ENCODE results near the gene ARRB1. TPM values are rescaled to one million over a fixed set of nuclear protein-coding genes. Genes with fewer than 3 reads are reported as not detected.

ARRB1 gene
- total and polyA plus RNA-seq, 3 experiments from 2014 or later, result 5.5 to 10.6 (median 9.9) TPM

GRCh38 chr11:75286826-75287465 lies 64.5 kb downstream of the ARRB1 start:
- Mint-ChIP-seq H3K36me3 (peaks cover 0 to 42% (median 4%) of the 10 kb centered on the region in 3 donors), H3K27ac (peak overlapping the region in 1 of 8 donors; percentile 17), H3K27me3 (no peaks in the 10 kb centered on the region), H3K4me1 (peaks cover 0 to 2% (median 0%) of the 10 kb centered on the region in 3 donors), H3K9me3 (no peaks in the 10 kb centered on the region), H3K4me3 (no peak overlapping the region)
- Histone ChIP-seq H3K9me3 (ENCODE audit: low read length) (no peaks in the 10 kb centered on the region), H3K4me1 (ENCODE audit: insufficient read depth, low read length) (no peaks in the 10 kb centered on the region), H3K4me3 (ENCODE audit: low read length) (no peak overlapping the region), H3K27me3 (ENCODE audit: insufficient read depth, low read length, poor library complexity, severe bottlenecking) (no peaks in the 10 kb centered on the region), H3K36me3 (ENCODE audit: insufficient read depth, low read length) (no peaks in the 10 kb centered on the region), H3K27ac (ENCODE audit: low read depth, low read length) (no peak overlapping the region)
- no peak for DNase-seq
- ChIA-PET POLR2A (no interaction called here), CTCF (interaction anchor here (2.0 kb wide), 1 partner anchor 12 kb away, joined by 8 read pairs; no protein-coding TSS in a partner anchor)

DNA sequence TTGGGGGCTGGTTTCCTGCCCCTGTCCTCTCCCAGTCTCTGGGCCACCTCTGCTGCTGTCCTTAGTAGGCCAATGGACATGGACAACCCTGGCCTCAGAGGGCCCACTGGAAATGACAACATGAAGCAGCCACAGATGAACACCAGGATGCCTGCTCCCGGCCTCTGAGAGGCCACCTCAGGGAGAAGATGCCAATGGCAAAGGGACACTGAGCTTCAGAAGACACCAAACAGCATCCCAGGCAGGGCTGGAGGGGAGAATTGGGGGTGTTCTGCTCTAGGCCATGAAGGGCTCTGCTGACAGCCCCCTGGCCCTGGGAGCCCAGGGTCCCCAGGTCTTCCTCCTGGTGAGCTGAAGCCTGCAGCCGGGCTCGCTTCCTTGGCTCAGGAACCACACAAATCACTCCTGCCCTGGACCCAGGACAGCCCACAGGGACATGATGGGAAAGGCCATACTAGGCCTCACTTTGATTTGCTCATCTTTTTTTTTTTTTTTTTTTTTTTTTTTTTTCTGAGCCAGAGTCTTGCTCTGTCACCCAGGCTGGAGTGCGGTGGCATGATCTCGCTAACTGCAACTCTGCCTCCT lies 65.6 kb downstream of the ARRB1 start:
- H3K4me3 Mint-ChIP-seq, result no peak overlapping the region
- peaks cover 0 to under 1% (median 0%) of the 10 kb centered on the region in 3 donors for H3K4me1 Mint-ChIP-seq
- ChIA-PET POLR2A (no interaction called here), CTCF (interaction anchor here (1.2 to 2.0 kb wide), 2 partner anchors 11 to 99 kb away, joined by 3 to 8 read pairs; no protein-coding TSS in a partner anchor)
- peak overlapping the region in 2 of 8 donors; percentile 6 to 54 for H3K27ac Mint-ChIP-seq
- Histone ChIP-seq H3K27ac (ENCODE audit: low read depth, low read length) (no peak overlapping the region), H3K27me3 (ENCODE audit: insufficient read depth, low read length, poor library complexity, severe bottlenecking) (no peaks in the 10 kb centered on the region), H3K4me3 (ENCODE audit: low read length) (no peak overlapping the region), H3K36me3 (ENCODE audit: insufficient read depth, low read length) (no peaks in the 10 kb centered on the region), H3K4me1 (ENCODE audit: insufficient read depth, low read length) (no peaks in the 10 kb centered on the region), H3K9me3 (ENCODE audit: low read length) (no peaks in the 10 kb centered on the region)
- no peaks in the 10 kb centered on the region for H3K9me3 Mint-ChIP-seq
- H3K36me3 Mint-ChIP-seq, result peaks cover 0 to 49% (median 4%) of the 10 kb centered on the region in 3 donors
- H3K27me3 Mint-ChIP-seq, result no peaks in the 10 kb centered on the region
- no peak for DNase-seq

DNA sequence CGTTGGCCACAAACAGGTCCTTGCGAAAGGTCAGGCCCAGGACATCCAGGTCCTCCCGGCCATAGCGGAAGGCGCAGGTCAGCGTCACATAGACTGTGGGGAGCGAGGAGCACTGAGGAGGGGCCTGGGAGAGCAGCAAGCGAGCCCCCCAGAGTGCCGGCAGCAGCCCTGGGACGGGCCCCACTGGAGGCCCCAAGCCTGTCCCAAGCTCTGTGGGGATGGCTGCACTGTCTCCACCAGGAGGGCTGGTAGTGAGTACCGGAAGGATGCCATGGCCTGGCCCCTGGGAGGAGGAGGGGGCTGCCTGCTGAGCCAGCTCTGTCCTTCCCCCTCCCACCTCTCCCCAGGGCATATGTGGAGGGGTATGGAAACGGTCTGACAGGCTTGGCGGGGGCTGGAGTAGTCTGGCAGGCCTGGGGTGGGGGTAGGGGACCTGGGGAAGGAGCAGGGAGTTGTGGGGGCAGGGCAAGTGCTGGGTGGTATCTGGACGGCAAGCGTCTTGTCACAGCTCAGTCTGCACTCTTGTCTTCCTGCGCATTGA lies 68.0 kb downstream of the ARRB1 start:
- no peaks in the 10 kb centered on the region for H3K27me3 Mint-ChIP-seq
- POLR2A ChIA-PET, result no interaction called here

DNA sequence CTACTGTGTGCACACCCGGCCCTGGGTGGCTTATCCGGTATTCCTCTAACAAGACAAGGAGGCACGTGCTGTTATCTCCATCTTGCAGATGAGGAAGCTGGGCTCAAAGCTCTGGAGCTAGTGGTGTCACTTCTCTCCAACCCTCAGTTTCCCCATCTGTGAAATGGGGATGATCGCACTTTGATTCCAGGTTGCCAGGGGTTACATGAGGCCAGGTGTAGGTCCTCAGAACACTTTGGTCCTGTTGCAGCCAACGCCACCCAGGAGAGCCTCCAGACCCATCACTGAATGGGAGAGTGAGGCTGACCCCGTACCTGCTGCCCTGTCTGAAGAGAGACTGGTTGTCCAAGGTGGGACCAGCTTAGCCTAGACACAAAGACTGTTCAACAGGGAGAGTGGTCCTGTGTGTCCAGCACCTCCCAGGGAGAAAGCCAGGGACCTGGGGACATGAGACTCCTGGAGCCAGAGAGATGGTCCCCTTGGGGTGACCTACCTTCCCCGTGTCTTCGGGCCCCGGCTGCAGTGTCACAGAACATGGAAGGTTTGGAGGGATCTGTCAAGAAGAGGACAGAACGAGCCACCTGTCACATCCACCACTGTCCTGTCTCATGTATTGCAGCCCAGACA lies 69.9 kb downstream of the ARRB1 start:
- Mint-ChIP-seq H3K4me1 (peaks cover 23 to 29% (median 29%) of the 10 kb centered on the region in 3 donors), H3K9me3 (no peaks in the 10 kb centered on the region), H3K27me3 (no peaks in the 10 kb centered on the region), H3K27ac (peak overlapping the region in 2 of 8 donors; percentile 19 to 88), H3K36me3 (peaks cover 10 to 51% (median 17%) of the 10 kb centered on the region in 3 donors), H3K4me3 (no peak overlapping the region)
- ChIA-PET CTCF (interaction anchor here (0.8 to 16.2 kb wide), 5 partner anchors 10 to 247 kb away, joined by 3 to 325 read pairs (median 38); no protein-coding TSS in a partner anchor), POLR2A (interaction anchor here (0.8 kb wide), 1 partner anchor 229 kb away, joined by 3 read pairs; no protein-coding TSS in a partner anchor)
- Histone ChIP-seq H3K27me3 (ENCODE audit: insufficient read depth, low read length, poor library complexity, severe bottlenecking) (no peaks in the 10 kb centered on the region), H3K4me1 (ENCODE audit: insufficient read depth, low read length) (peaks cover 24% of the 10 kb centered on the region), H3K4me3 (ENCODE audit: low read length) (no peak overlapping the region), H3K36me3 (ENCODE audit: insufficient read depth, low read length) (peaks cover 5% of the 10 kb centered on the region), H3K9me3 (ENCODE audit: low read length) (no peaks in the 10 kb centered on the region), H3K27ac (ENCODE audit: low read depth, low read length) (no peak overlapping the region)
- DNase-seq, result no peak

More for the DNA sequence above, 68.0 kb downstream of the ARRB1 start:
- no peaks in the 10 kb centered on the region for H3K9me3 ChIP-seq (ENCODE audit: low read length)
- no peak overlapping the region for H3K4me3 Mint-ChIP-seq
- CTCF ChIA-PET, result interaction anchor here (4.8 to 16.2 kb wide), 2 partner anchors 12 to 101 kb away, joined by 38 to 325 read pairs; no protein-coding TSS in a partner anchor
- H3K36me3 Mint-ChIP-seq, result peaks cover 6 to 53% (median 8%) of the 10 kb centered on the region in 3 donors
- no peak for DNase-seq
- H3K4me1 Mint-ChIP-seq, result peaks cover 12 to 16% (median 15%) of the 10 kb centered on the region in 3 donors
- H3K27ac Mint-ChIP-seq, result no peak overlapping the region
- no peaks in the 10 kb centered on the region for H3K27me3 ChIP-seq (ENCODE audit: insufficient read depth, low read length, poor library complexity, severe bottlenecking)
- no peaks in the 10 kb centered on the region for H3K36me3 ChIP-seq (ENCODE audit: insufficient read depth, low read length)
- H3K27ac ChIP-seq (ENCODE audit: low read depth, low read length), result no peak overlapping the region
- H3K4me3 ChIP-seq (ENCODE audit: low read length), result no peak overlapping the region
- H3K9me3 Mint-ChIP-seq, result no peaks in the 10 kb centered on the region
- peaks cover 5% of the 10 kb centered on the region for H3K4me1 ChIP-seq (ENCODE audit: insufficient read depth, low read length)

DNA sequence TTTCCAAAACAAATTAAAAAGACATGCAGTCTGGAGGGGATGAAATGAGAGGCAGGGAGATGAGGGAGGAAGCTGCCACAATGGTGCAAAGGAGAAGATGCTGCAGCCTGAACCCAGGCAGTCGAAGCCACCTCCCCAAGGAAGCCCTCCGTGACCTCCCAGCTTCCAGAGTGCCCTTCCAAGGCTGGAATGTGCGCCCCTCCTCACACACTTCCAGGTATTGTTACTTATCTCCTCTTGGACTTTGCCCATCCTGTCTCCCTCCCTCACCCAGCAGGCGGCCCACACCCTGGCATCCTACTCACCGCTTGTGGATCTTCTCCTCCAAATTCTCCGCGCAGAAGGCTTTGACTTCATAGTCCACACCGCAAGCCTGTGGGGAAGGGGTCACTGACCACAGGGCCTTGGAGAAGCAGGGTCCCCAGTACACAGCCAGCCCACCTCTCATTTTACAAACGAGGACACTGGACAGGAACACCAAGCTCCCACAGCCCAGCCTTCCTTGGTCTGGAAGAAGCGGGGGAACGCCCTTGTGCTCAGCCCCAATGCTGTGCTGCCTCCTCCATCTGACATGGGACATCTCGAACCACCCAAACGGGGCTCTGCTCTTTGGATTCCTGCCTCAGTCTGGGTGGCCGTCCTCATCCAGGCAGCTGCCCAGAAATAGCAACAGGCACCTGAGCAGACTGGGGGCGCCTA lies 70.5 kb downstream of the ARRB1 start:
- peaks cover 5% of the 10 kb centered on the region for H3K36me3 ChIP-seq (ENCODE audit: insufficient read depth, low read length)
- Mint-ChIP-seq H3K27ac (peak overlapping the region in 6 of 8 donors; percentile 37 to 93 (median 76)), H3K36me3 (peaks cover 10 to 50% (median 17%) of the 10 kb centered on the region in 3 donors), H3K4me3 (no peak overlapping the region), H3K9me3 (no peaks in the 10 kb centered on the region), H3K27me3 (no peaks in the 10 kb centered on the region), H3K4me1 (peaks cover 30 to 36% (median 35%) of the 10 kb centered on the region in 3 donors)
- DNase-seq, result peak in 1 of 5 donors; percentile 26
- H3K9me3 ChIP-seq (ENCODE audit: low read length), result no peaks in the 10 kb centered on the region
- POLR2A ChIA-PET, result interaction anchor here (0.8 to 1.6 kb wide), 3 partner anchors 71 to 230 kb away, joined by 3 to 6 read pairs (median 5); no protein-coding TSS in a partner anchor
- no peak overlapping the region for H3K4me3 ChIP-seq (ENCODE audit: low read length)
- no peaks in the 10 kb centered on the region for H3K27me3 ChIP-seq (ENCODE audit: insufficient read depth, low read length, poor library complexity, severe bottlenecking)
- no peak overlapping the region for H3K27ac ChIP-seq (ENCODE audit: low read depth, low read length)
- H3K4me1 ChIP-seq (ENCODE audit: insufficient read depth, low read length), result peaks cover 31% of the 10 kb centered on the region
- CTCF ChIA-PET, result interaction anchor here (0.7 to 16.2 kb wide), 22 partner anchors 7 to 248 kb away, joined by 3 to 325 read pairs (median 4); partner anchors contain the start of genes ARRB1, RPS3 and TPBGL

- peaks cover 5% of the 10 kb centered on the region for H3K36me3 ChIP-seq (ENCODE audit: insufficient read depth, low read length)
Observed at GRCh38 chr11:75280227-75280701, 71.2 kb downstream of the ARRB1 start.

GRCh38 chr11:75279273-75279672 lies 72.2 kb downstream of the ARRB1 start:
- H3K36me3 ChIP-seq (ENCODE audit: insufficient read depth, low read length), result peaks cover 5% of the 10 kb centered on the region
- DNase-seq, result peak in 1 of 5 donors; percentile 16
- peak overlapping the region in 4 of 8 donors; percentile 73 to 92 (median 86) for H3K27ac Mint-ChIP-seq
- ChIA-PET POLR2A (interaction anchor here (1.5 to 1.6 kb wide), 2 partner anchors 73 to 121 kb away, joined by 5 to 6 read pairs; no protein-coding TSS in a partner anchor), CTCF (interaction anchor here (0.8 to 16.2 kb wide), 27 partner anchors 8 to 256 kb away, joined by 3 to 325 read pairs (median 5); partner anchors contain the start of genes ARRB1, RPS3 and TPBGL)
- peaks cover 38 to 46% (median 45%) of the 10 kb centered on the region in 3 donors for H3K4me1 Mint-ChIP-seq
- H3K9me3 ChIP-seq (ENCODE audit: low read length), result no peaks in the 10 kb centered on the region
- no peaks in the 10 kb centered on the region for H3K9me3 Mint-ChIP-seq
- peak overlapping the region in 1 of 7 donors; percentile 48 for H3K4me3 Mint-ChIP-seq
- H3K4me3 ChIP-seq (ENCODE audit: low read length), result no peak overlapping the region
- H3K27ac ChIP-seq (ENCODE audit: low read depth, low read length), result no peak overlapping the region
- H3K27me3 ChIP-seq (ENCODE audit: insufficient read depth, low read length, poor library complexity, severe bottlenecking), result no peaks in the 10 kb centered on the region
- peaks cover 12 to 46% (median 22%) of the 10 kb centered on the region in 3 donors for H3K36me3 Mint-ChIP-seq
- H3K27me3 Mint-ChIP-seq, result no peaks in the 10 kb centered on the region
- H3K4me1 ChIP-seq (ENCODE audit: insufficient read depth, low read length), result peaks cover 44% of the 10 kb centered on the region

More at GRCh38 chr11:75280227-75280701, 71.2 kb downstream of the ARRB1 start:
- no peaks in the 10 kb centered on the region for H3K9me3 ChIP-seq (ENCODE audit: low read length)
- no peaks in the 10 kb centered on the region for H3K27me3 ChIP-seq (ENCODE audit: insufficient read depth, low read length, poor library complexity, severe bottlenecking)
- Mint-ChIP-seq H3K4me3 (peak overlapping the region in 1 of 7 donors; percentile 29), H3K9me3 (no peaks in the 10 kb centered on the region), H3K36me3 (peaks cover 12 to 52% (median 21%) of the 10 kb centered on the region in 3 donors), H3K27me3 (no peaks in the 10 kb centered on the region), H3K27ac (peak overlapping the region in 7 of 8 donors; percentile 71 to 84 (median 80)), H3K4me1 (peaks cover 36 to 42% (median 42%) of the 10 kb centered on the region in 3 donors)
- no peak overlapping the region for H3K4me3 ChIP-seq (ENCODE audit: low read length)
- CTCF ChIA-PET, result interaction anchor here (0.7 to 16.2 kb wide), 36 partner anchors 8 to 257 kb away, joined by 3 to 325 read pairs (median 4); partner anchors contain the start of genes ARRB1, RPS3 and TPBGL
- H3K4me1 ChIP-seq (ENCODE audit: insufficient read depth, low read length), result peaks cover 35% of the 10 kb centered on the region
- POLR2A ChIA-PET, result interaction anchor here (1.5 to 1.6 kb wide), 2 partner anchors 72 to 120 kb away, joined by 5 to 6 read pairs; no protein-coding TSS in a partner anchor
- DNase-seq, result peak; percentile 51 to 78 (median 60)
- H3K27ac ChIP-seq (ENCODE audit: low read depth, low read length), result no peak overlapping the region
